ENCODE data around the gene ADGRV1. TPM values are rescaled to one million over a fixed set of nuclear protein-coding genes. Genes with fewer than 3 reads are reported as not detected.

ADGRV1 gene
- total RNA-seq, 1 experiment from 2014 or later = 64.8 TPM

DNA sequence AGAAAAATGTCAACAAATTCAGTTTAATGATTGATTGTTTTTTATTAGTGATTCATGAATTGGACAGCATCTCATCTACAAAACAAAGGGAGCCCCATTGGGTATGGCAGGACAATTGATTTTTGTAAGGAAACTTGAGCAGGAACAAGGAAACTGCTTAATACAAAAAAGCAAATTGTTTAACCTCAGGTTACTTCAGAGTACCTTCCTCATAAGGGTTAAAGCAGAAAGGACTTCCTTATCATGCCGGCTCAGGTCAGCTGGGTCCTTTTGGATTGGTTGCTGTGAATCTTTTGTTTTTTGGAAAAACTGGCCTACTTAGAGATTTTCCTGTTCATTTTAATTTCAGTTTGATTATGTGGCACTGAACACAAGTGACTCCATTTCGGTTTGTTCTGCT lies 612.7 kb downstream of the ADGRV1 start:
- Histone ChIP-seq H2BK12ac (ENCODE audit: insufficient read length, low read depth, low read length) (no peak overlapping the region), H2BK120ac (ENCODE audit: low read depth, low read length, poor library complexity, severe bottlenecking) (no peak overlapping the region), H3K23ac (ENCODE audit: insufficient read length, low read depth, low read length) (no peak overlapping the region), H3K27ac (ENCODE audit: insufficient read length, low read depth, low read length) (no peak overlapping the region), H3K4me2 (ENCODE audit: insufficient read depth, insufficient read length, low read length) (no peak overlapping the region), H2AK5ac (ENCODE audit: insufficient read length, low read length) (no peak overlapping the region), H2AFZ (ENCODE audit: low read length) (no peak overlapping the region), H2BK5ac (ENCODE audit: insufficient read length, low read length) (no peak overlapping the region), H3T11ph (ENCODE audit: low read length) (no peak overlapping the region), H3K18ac (ENCODE audit: insufficient read length, low read depth, low read length) (no peak overlapping the region), H3K4me1 (ENCODE audit: insufficient read depth, low read length) (peaks cover 1% of the 10 kb centered on the region; the same call in 1 of the 2 replicates), H3K56ac (ENCODE audit: insufficient read length, low read depth, low read length) (no peak overlapping the region), H4K5ac (ENCODE audit: insufficient read length, low read depth, low read length) (no peak overlapping the region), H3K14ac (ENCODE audit: insufficient read depth, low read length) (no peak overlapping the region), H4K8ac (replicated peaks; ENCODE audit: insufficient read length, low read depth, low read length) (no peak overlapping the region), H2BK15ac (ENCODE audit: low read depth, low read length) (no peak overlapping the region), H3K27me3 (ENCODE audit: insufficient read depth, low read length) (no peaks in the 10 kb centered on the region), H3K9me3 (ENCODE audit: control insufficient read depth, low read depth, low read length) (no peaks in the 10 kb centered on the region), H4K20me1 (ENCODE audit: control insufficient read depth, insufficient read depth, insufficient read length) (no peaks in the 10 kb centered on the region), H3K79me1 (ENCODE audit: insufficient read depth, low read depth, low read length, poor library complexity, severe bottlenecking) (no peaks in the 10 kb centered on the region), H2BK20ac (ENCODE audit: low read depth, low read length, poor library complexity, severe bottlenecking) (no peak overlapping the region), H4K91ac (ENCODE audit: insufficient read length, low read depth, low read length) (no peak overlapping the region), H3K9ac (ENCODE audit: extremely low read depth, insufficient read length, low read length) (no peak overlapping the region), H3K79me2 (ENCODE audit: insufficient read depth, low read length) (no peaks in the 10 kb centered on the region), H3K23me2 (ENCODE audit: insufficient read length, low read depth, low read length, poor library complexity, severe bottlenecking) (no peaks in the 10 kb centered on the region), H3K4ac (ENCODE audit: low read depth, low read length) (no peak overlapping the region)
- Mint-ChIP-seq H3K36me3 (ENCODE audit: insufficient read depth in 1 of 3, low read depth in 3 of 3) (no peaks in the 10 kb centered on the region), H3K4me1 (peaks cover 22 to 32% of the 10 kb centered on the region in 2 experiments), H3K9me3 (no peaks in the 10 kb centered on the region), H3K27ac (peak overlapping the region in 1 of 3 experiments; percentile 80; a peak in 2 of 7 replicates), H3K27me3 (ENCODE audit: low read depth) (no peaks in the 10 kb centered on the region), H3K4me3 (no peak overlapping the region)
- DNase-seq = no peak
- WGBS (ENCODE audit: extremely low coverage, insufficient read length, low lambda C conversion rate) = no CpG with 5 or more reads among the region's 2 CpGs
- TF ChIP-seq, protein P1, sequence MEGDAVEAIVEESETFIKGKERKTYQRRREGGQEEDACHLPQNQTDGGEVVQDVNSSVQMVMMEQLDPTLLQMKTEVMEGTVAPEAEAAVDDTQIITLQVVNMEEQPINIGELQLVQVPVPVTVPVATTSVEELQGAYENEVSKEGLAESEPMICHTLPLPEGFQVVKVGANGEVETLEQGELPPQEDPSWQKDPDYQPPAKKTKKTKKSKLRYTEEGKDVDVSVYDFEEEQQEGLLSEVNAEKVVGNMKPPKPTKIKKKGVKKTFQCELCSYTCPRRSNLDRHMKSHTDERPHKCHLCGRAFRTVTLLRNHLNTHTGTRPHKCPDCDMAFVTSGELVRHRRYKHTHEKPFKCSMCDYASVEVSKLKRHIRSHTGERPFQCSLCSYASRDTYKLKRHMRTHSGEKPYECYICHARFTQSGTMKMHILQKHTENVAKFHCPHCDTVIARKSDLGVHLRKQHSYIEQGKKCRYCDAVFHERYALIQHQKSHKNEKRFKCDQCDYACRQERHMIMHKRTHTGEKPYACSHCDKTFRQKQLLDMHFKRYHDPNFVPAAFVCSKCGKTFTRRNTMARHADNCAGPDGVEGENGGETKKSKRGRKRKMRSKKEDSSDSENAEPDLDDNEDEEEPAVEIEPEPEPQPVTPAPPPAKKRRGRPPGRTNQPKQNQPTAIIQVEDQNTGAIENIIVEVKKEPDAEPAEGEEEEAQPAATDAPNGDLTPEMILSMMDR (conservative IDR thresholded peaks at IDR 0.05) = no peak

Measured in H9 (cell line).